Measurements from ENCODE around the gene LLGL1.

- TF ChIP-seq CTCF (conservative IDR thresholded peaks at IDR 0.05; ENCODE audit: low read depth, low read length) (no peak), EZH2 (IDR thresholded peaks at IDR 0.05; ENCODE audit: low read length, unreplicated experiment) (no peak), EZH2phosphoT487 (IDR thresholded peaks at IDR 0.05; ENCODE audit: borderline replicate concordance, low read length) (no peak)
Observed at GRCh38 chr17:18218756-18219415, 6.5 kb upstream of the LLGL1 start.
